Measurements from ENCODE around the gene OR51B4.
"Not testable (repeated sequence)": the region's sequence is repeated elsewhere in the genome, so short reads cannot be mapped to it uniquely, and the experiment has no call there.

The OR51B4 gene

DNA sequence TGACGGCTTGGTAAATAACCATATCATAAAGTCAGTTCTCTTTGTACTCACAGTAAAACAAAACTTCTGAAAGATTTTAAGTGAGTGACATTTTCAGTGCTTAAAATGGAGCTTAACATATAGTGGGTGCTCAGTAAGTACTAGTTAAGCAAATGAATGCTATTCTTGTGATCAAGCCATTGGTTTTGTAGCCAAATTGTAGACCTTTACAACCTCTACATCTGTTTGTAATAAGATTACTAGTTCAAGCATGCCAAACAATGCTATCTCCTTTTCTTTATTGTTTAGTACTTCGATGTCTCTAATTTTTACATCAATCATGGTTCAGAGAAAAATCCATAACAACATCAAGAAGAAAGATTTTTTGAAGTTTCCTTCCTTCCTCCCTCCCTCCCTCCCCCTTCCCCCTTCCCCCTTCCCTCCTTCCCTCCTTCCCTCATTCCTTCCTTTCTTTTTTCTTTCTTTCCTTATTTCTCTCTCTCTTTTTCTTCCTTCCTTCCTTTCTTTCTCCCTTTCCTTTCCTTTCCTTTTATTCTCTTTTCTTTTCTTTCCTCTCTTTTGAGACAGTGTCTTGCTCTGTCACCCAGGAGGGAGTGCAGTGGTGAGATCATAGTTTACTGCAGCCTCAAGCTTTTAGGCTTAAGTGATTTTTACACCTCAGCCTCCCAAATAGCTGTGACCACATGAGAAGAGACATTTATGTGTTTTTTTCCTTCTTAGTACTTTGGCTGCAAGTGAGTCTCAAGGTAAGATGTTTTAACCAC, 5.7 kb upstream of the OR51B4 start:
- ATAC-seq: no peak
- Mint-ChIP-seq H3K27ac (no peak overlapping the region), H3K36me3 (no peaks in the 10 kb centered on the region), H3K4me1 (no peaks in the 10 kb centered on the region), H3K9me3 (no peaks in the 10 kb centered on the region), H3K4me3 (no peak overlapping the region)
- DNase-seq (ENCODE audit: low spot score in 2 of 2): no peak

DNA sequence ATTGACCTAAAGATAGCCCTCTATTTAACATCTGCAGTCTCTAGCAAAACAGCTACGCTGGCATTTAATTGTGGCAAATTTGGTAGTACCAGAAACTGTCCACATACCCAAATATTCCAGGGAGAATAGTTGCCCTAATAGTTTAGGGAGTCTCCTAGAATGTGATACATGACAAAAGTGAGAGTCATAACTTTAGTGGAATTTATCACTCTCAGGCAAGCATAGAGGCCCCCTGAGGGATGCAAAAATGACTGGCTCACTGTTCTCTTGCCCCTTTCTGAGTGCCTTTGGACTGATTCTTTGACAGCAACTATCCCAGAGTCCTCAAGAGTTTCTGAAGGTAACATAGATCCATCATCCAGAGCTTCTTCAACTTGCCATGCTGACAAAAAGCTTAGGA, 2.3 kb upstream of the OR51B4 start:
- Mint-ChIP-seq H3K9me3 (peaks cover 5% of the 10 kb centered on the region), H3K36me3 (no peaks in the 10 kb centered on the region), H3K27ac (no peak overlapping the region), H3K4me1 (no peaks in the 10 kb centered on the region), H3K4me3 (no peak overlapping the region)
- no peak for ATAC-seq
- no peak for DNase-seq (ENCODE audit: low spot score in 2 of 2)

DNA sequence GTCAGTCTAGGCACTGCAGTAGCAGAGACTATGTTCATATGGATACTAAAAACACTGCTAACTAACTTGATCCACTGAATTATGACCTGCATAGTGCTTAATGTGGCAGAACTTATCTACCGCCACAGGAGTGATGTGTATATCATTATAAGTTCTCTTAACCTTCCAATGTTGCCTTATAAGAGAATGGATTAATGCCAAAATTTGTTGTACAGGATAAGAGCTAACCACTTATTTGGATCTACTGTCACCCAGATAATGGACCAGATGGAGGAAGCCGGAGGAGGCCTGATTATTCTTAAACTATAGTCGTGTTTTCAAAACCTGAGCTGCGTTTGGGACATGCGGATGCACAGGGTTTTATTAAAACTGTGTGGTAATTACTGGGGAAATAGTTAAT, 1.9 kb upstream of the OR51B4 start:
- Mint-ChIP-seq H3K36me3 (no peaks in the 10 kb centered on the region), H3K4me3 (no peak overlapping the region), H3K4me1 (no peaks in the 10 kb centered on the region), H3K27ac (no peak overlapping the region), H3K9me3 (peaks cover 6% of the 10 kb centered on the region)
- DNase-seq (ENCODE audit: low spot score in 2 of 2) (no peak), ATAC-seq (no peak)

DNA sequence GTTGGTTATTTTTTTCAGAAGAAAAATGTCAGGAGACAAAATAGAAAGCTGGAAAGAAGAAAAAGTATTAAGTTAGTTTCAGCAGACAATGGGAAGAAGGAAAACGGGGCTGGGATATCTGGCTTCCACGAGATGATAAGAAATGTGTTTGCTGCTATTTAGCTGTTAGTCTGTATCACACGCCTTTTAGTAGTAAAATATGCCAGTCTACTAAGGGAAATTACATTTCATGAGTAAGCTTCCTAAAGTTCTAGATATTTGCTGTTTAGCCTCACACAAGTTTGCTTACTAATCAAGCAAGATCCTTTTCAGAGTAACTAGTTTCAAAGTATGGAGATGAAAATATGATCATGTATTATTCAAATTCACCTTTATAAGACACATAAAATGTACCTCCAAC, 1.5 kb downstream of the OR51B4 start:
- Mint-ChIP-seq H3K9me3 (peaks cover 6% of the 10 kb centered on the region), H3K4me1 (no peaks in the 10 kb centered on the region), H3K36me3 (no peaks in the 10 kb centered on the region), H3K4me3 (no peak overlapping the region), H3K27ac (no peak overlapping the region)
- no peak for ATAC-seq
- DNase-seq (ENCODE audit: low spot score in 2 of 2): no peak

DNA sequence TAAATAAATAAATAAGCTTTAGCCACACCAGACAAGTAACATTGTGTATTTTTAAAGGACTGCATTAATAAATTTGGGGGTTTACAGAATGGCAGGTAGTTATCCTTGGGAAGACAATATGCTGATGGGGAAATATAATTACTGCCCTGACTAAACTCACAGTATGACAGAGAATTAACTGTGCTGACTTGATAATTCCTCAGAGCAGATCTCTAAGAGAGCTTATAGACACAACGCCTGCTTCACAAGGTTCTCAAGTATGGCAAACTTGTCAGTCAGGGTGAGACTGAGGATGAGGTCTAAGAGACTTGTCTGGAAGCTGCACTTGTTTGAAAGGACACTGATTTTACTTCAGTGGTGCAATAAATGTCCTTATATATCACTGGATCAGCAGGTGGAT, 3.3 kb downstream of the OR51B4 start:
- Mint-ChIP-seq H3K27ac (no peak overlapping the region), H3K9me3 (peaks cover 6% of the 10 kb centered on the region), H3K4me3 (no peak overlapping the region), H3K36me3 (no peaks in the 10 kb centered on the region), H3K4me1 (no peaks in the 10 kb centered on the region)
- DNase-seq (ENCODE audit: low spot score in 2 of 2) (no peak), ATAC-seq (no peak)

DNA sequence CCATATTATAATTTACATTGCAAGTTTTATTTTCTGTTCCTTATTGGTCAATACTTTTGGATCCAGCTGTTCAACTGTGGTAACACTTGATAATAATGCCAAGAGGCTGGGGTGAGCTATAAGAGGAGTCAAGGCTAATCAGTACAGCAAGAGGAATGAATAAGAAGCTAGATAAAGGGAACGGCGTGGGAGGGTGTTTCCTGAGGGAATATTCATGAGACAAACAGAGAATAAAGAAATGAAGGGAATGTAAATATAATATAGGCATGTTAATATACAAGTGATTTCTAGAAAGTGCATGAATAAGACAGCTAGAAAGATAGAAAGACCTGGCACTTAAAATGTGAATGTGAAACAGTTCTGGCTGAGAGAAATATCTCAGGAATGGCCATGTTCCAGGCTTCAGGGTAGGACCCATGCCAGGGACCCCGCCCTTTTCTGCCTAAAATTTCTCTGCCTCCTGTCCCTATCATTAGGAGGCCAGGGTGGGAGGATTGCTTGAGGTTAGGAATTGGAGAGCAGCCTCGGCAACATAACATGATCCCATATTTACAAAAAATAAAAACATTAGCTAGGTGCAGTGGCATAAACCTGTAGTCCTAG, 3.9 kb downstream of the OR51B4 start:
- no peak overlapping the region for H3K27ac Mint-ChIP-seq
- DNase-seq (ENCODE audit: low spot score in 2 of 2) (no peak), ATAC-seq (no peak)
- no peaks in the 10 kb centered on the region for H3K4me1 Mint-ChIP-seq
- peaks cover 6% of the 10 kb centered on the region for H3K9me3 Mint-ChIP-seq
- no peaks in the 10 kb centered on the region for H3K36me3 Mint-ChIP-seq
- no peak overlapping the region for H3K4me3 Mint-ChIP-seq

DNA sequence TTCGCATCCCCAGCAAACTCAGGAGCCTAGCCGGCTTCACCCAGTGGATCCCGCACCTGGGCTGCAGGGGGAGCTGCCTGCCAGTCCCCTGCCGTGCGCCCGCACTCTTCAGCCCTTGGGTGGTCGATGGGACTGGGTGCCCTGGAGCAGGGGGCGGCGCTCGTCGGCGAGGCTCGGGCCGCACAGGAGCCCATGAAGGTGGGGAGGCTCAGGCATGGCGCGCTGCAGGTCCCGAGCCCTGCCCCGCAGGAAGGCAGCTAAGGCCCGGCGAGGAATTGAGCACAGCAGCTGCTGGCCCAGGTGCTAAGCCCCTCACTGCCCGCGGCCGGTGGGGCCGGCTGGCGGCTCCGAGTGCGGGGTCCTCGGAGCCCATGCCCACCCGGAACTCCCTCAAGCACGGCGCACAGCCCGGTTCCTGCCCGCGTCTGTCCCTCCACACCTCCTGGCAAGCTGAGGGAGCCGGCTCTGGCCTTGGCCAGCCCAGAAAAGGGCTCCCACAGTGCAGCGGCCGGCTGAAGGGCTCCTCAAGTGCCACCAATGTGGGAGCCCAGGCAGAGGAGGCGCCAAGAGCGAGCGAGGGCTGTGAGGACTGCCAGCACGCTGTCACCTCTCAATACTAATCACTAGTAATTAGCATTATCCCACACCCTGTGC, 7.3 kb downstream of the OR51B4 start:
- H3K4me3 Mint-ChIP-seq; H3K9me3 Mint-ChIP-seq; H3K27ac Mint-ChIP-seq; DNase-seq (ENCODE audit: low spot score in 2 of 2); ATAC-seq; H3K4me1 Mint-ChIP-seq; H3K36me3 Mint-ChIP-seq: not testable (repeated sequence)

DNA sequence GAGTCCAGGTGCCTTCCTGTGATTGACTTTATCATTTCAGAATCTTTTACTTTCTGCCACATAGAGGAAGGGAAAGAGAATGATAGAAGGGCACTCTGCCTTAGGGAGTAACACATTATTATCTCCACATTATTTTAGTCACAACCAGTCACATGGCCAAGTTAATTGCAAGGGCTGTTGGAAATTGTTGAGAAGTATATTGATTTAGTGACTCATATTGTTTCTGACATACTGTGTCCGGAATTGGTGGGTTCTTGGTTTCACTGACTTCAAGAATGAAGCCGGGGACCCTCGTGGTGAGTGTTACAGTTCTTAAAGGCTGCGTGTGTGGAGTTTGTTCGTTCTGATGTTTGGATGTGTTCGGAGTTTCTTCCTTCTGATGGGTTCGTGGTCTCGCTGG, 8.7 kb downstream of the OR51B4 start:
- Mint-ChIP-seq H3K4me1 (no peaks in the 10 kb centered on the region), H3K4me3 (no peak overlapping the region), H3K9me3 (no peaks in the 10 kb centered on the region), H3K27ac (no peak overlapping the region), H3K36me3 (no peaks in the 10 kb centered on the region)
- no peak for ATAC-seq
- no peak for DNase-seq (ENCODE audit: low spot score in 2 of 2)

DNA sequence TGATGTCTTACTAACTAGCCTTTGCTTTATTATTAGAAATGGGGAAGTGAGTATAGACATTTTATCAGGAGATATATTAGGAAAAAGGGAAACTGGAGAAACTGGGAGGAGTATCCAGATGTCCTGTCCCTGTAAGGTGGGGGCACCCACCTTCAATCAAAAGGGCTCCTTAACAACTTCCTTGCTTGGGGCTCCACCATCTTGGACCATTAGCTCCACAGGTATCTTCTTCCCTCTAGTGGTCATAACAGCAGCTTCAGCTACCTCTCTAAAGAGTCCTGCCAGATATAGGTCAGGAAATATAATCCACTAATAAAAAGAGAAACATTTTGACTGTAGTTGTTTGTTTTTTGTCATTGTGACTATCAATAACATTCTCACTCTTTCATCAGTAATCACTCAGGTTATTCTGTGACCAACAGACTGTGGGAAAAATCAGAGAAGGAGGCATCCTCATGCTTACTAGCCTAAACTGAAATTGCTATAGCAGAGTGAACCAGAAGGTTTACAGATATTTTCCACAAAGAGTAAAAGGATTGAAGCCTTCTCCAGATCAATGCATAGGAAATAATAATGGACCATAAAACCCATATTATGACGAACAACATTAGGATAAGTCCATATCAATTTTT, 10.4 kb downstream of the OR51B4 start:
- ATAC-seq (peak; percentile 54), DNase-seq (ENCODE audit: low spot score in 2 of 2) (no peak)
- Mint-ChIP-seq H3K4me3 (no peak overlapping the region), H3K36me3 (no peaks in the 10 kb centered on the region), H3K4me1 (no peaks in the 10 kb centered on the region), H3K27ac (no peak overlapping the region), H3K9me3 (no peaks in the 10 kb centered on the region)

DNA sequence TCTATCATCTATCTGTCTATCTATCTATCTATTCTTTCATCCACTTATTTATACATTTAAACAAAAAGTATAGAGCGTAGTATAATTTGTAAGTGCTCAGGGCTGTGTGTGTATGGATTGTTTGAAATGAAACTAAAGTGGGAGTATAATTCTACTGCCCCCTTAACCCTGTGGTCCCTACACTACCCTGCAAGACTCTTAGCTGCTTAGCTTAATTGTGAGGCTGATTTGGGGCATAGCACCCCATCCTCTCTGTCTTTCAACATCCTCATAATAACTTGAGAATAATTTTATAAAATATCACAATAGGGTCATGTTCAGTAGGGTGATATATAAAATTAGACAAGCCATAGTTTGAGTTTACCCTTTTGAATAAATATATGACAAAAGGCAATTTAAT, 11.6 kb downstream of the OR51B4 start:
- ATAC-seq: no peak

DNA sequence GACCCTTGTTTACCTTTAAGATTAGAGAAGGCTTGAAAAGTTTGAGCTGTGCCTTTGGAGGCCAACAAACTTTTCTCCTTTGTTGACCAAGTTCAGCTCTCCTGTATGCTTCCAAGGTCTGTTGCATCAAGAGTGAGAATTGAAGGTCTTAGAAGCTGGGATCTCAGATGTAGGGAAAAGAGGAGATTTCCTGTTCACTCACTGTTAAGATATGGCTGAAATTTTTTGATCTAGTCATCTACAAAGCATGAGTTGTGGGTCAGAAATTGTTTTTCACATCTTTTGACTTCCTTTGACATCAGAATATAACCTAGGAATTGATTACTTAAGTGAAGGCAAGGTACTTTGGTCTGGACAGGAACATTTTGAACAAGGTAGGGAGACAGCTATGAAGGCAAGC, 12.1 kb downstream of the OR51B4 start:
- DNase-seq (ENCODE audit: low spot score in 2 of 2): no peak
- H3K4me1 Mint-ChIP-seq: no peaks in the 10 kb centered on the region
- H3K27ac Mint-ChIP-seq: no peak overlapping the region
- H3K9me3 Mint-ChIP-seq: no peaks in the 10 kb centered on the region
- no peak for ATAC-seq
- no peak overlapping the region for H3K4me3 Mint-ChIP-seq
- H3K36me3 Mint-ChIP-seq: no peaks in the 10 kb centered on the region

More for the DNA sequence above, 11.6 kb downstream of the OR51B4 start:
- Mint-ChIP-seq H3K4me1 (no peaks in the 10 kb centered on the region), H3K9me3 (no peaks in the 10 kb centered on the region), H3K27ac (no peak overlapping the region), H3K4me3 (no peak overlapping the region), H3K36me3 (no peaks in the 10 kb centered on the region)
- DNase-seq (ENCODE audit: low spot score in 2 of 2): no peak

DNA sequence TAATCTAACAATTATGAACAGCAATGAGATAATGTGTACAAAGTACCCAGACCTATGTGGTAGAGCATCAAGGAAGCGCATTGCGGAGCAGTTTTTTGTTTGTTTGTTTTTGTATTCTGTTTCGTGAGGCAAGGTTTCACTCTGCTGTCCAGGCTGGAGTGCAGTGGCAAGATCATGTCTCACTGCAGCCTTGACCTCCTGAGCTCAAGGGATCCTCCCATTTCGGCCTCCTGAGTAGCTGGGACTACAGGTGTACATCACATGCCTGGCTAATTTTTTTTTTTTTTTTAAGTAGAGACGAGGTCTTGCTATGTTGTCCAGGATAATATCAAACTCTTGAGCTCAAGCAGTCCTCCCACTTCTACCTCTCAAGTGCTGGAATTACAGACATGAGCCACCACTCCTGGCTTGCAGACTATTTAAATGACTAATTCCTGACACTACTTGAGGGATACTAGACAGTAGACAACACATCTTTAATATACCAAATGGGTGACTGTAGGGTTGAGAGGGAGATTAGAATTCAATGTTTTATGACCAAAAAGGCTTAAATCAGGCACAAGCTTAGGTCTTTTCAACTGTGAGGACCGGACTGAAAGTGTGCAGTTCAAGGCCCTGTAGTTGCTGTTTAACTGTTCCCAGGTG, 12.7 kb downstream of the OR51B4 start:
- Mint-ChIP-seq H3K27ac (no peak overlapping the region), H3K4me1 (no peaks in the 10 kb centered on the region), H3K36me3 (no peaks in the 10 kb centered on the region), H3K4me3 (no peak overlapping the region), H3K9me3 (no peaks in the 10 kb centered on the region)
- ATAC-seq: no peak
- no peak for DNase-seq (ENCODE audit: low spot score in 2 of 2)

DNA sequence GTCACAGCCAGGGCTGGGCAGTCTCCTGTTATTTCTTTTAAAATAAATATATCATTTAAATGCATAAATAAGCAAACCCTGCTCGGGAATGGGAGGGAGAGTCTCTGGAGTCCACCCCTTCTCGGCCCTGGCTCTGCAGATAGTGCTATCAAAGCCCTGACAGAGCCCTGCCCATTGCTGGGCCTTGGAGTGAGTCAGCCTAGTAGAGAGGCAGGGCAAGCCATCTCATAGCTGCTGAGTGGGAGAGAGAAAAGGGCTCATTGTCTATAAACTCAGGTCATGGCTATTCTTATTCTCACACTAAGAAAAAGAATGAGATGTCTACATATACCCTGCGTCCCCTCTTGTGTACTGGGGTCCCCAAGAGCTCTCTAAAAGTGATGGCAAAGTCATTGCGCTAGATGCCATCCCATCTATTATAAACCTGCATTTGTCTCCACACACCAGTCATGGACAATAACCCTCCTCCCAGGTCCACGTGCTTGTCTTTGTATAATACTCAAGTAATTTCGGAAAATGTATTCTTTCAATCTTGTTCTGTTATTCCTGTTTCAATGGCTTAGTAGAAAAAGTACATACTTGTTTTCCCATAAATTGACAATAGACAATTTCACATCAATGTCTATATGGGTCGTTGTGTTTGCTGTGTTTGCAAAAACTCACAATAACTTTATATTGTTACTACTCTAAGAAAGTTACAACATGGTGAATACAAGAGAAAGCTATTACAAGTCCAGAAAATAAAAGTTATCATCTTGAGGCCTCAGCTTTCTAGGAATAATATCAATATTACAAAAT, 13.4 kb downstream of the OR51B4 start:
- Mint-ChIP-seq H3K27ac (no peak overlapping the region), H3K4me3 (no peak overlapping the region), H3K4me1 (no peaks in the 10 kb centered on the region), H3K36me3 (no peaks in the 10 kb centered on the region), H3K9me3 (no peaks in the 10 kb centered on the region)
- DNase-seq (ENCODE audit: low spot score in 2 of 2) (no peak), ATAC-seq (no peak)

DNA sequence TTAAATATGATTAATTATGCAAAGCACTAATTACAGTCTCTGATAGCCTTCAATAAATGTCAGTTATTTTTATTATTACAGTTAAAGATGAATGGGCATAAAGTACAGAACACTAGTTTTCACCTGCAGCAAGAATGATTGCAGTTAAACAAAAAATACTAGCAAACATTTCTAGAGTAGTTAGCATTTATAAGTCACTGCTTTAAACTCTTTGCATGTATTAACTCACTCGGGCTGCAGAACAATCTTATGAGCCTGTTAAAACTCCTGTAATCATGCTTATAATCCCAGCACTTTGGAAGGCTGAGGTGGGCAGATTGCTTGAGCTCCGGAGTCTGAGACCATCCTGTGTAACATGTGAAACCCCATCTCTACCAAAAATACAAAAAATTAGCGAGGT, 14.8 kb downstream of the OR51B4 start:
- H3K27ac Mint-ChIP-seq: no peak overlapping the region
- ATAC-seq (no peak), DNase-seq (ENCODE audit: low spot score in 2 of 2) (no peak)
- no peaks in the 10 kb centered on the region for H3K9me3 Mint-ChIP-seq
- H3K4me1 Mint-ChIP-seq: no peaks in the 10 kb centered on the region
- H3K36me3 Mint-ChIP-seq: no peaks in the 10 kb centered on the region
- no peak overlapping the region for H3K4me3 Mint-ChIP-seq

DNA sequence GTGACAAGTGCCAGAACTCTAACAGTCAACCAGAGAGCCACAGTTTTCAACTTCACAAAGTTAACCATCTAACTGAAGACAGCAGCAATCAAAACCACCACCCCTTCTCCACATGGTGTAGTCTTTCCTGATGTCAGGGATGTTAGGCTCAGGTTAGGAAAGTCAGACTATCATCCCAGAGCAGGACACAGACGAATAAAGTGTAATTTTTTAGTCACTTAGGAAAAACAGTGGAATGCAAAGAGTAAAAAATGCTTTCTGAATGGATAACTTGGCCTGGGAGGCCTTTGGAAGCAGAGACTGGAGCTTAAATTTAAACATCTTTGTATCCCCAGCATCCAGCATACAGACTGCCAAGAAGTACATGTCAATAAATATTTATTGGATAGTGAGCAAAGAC, 15.4 kb downstream of the OR51B4 start:
- Mint-ChIP-seq H3K27ac (no peak overlapping the region), H3K36me3 (no peaks in the 10 kb centered on the region), H3K4me3 (no peak overlapping the region), H3K9me3 (no peaks in the 10 kb centered on the region), H3K4me1 (no peaks in the 10 kb centered on the region)
- DNase-seq (ENCODE audit: low spot score in 2 of 2): no peak
- no peak for ATAC-seq

All from stimulated activated effector memory CD8-positive, alpha-beta T cell treated with anti-CD3 and anti-CD28 coated beads, Interleukin-12 subunit alpha, Interleukin-12 subunit beta, amount 100 ng/mL, for 72 hours (primary cell).